Effector memory CD8-positive, alpha-beta T cell (primary cell): ENCODE data around the gene ZNF582.
"Not testable (repeated sequence)": the region's sequence is repeated elsewhere in the genome, so short reads cannot be mapped to it uniquely, and the experiment has no call there.

ENCODE experiments used
- ATAC-seq: fragments of 150-1000 bp; cut with Tn5 transposase; replicated peaks from 2 replicates; pipeline ENCODE4 v1.10.0; 2021; ENCODE audit warnings: mild to moderate bottlenecking, moderate library complexity
- DNase-seq, 3 experiments: peaks; one replicate each; pipeline ENCODE4 v3.0.0; 2021
- H3K27ac Mint-ChIP-seq, 2 donors: one replicate each; pipeline ENCODE4 v1.8.0; 2022; ENCODE audit warnings: mild to moderate bottlenecking in 2 of 2, mixed read lengths in 2 of 2, moderate library complexity in 2 of 2
- H3K27me3 Mint-ChIP-seq, 2 donors: one replicate each; pipeline ENCODE4 v1.8.0; 2022; ENCODE audit warnings: mixed read lengths in 2 of 2
- H3K36me3 Mint-ChIP-seq: one replicate; pipeline ENCODE4 v1.8.0; 2022; ENCODE audit warnings: mild to moderate bottlenecking, moderate library complexity, mixed read lengths; ENCODE audit not compliant: insufficient read depth
- H3K4me1 Mint-ChIP-seq, 2 donors: one replicate each; pipeline ENCODE4 v1.8.0; 2022; ENCODE audit warnings: low read depth in 2 of 2, mixed read lengths in 2 of 2
- H3K4me3 Mint-ChIP-seq, 2 donors: one replicate each; pipeline ENCODE4 v1.8.0; 2022; ENCODE audit warnings: mild to moderate bottlenecking in 2 of 2, mixed read lengths in 2 of 2, moderate library complexity in 2 of 2
- H3K9me3 Mint-ChIP-seq, 2 donors: one replicate each; pipeline ENCODE4 v1.8.0; 2022; ENCODE audit warnings: mixed read lengths in 2 of 2

ZNF582 gene

GRCh38 chr19:56339031-56339430 is 54.3 kb downstream of the ZNF582 start:
- H3K36me3 Mint-ChIP-seq, ATAC-seq, H3K9me3 Mint-ChIP-seq, DNase-seq, H3K4me3 Mint-ChIP-seq, H3K4me1 Mint-ChIP-seq, H3K27ac Mint-ChIP-seq: not testable (repeated sequence)
- peaks cover 29 to 46% of the 10 kb centered on the region in 2 donors for H3K27me3 Mint-ChIP-seq

- not testable (repeated sequence) for H3K4me3 Mint-ChIP-seq, H3K36me3 Mint-ChIP-seq, H3K4me1 Mint-ChIP-seq, H3K9me3 Mint-ChIP-seq, H3K27ac Mint-ChIP-seq, ATAC-seq, DNase-seq
- peaks cover 30 to 41% of the 10 kb centered on the region in 2 donors for H3K27me3 Mint-ChIP-seq
Measured at GRCh38 chr19:56337077-56337476, 56.3 kb downstream of the ZNF582 start.

- not testable (repeated sequence) for DNase-seq, H3K36me3 Mint-ChIP-seq, H3K4me3 Mint-ChIP-seq, H3K4me1 Mint-ChIP-seq, H3K9me3 Mint-ChIP-seq, H3K27ac Mint-ChIP-seq, ATAC-seq
- peaks cover 19 to 31% of the 10 kb centered on the region in 2 donors for H3K27me3 Mint-ChIP-seq
Measured at GRCh38 chr19:56335371-56335770, 58.0 kb downstream of the ZNF582 start.

- ATAC-seq (peak; percentile 75), DNase-seq (peak; percentile 45 to 59 (median 50))
- H3K27ac Mint-ChIP-seq, result no peak overlapping the region
- H3K4me1 Mint-ChIP-seq, result no peaks in the 10 kb centered on the region
- H3K9me3 Mint-ChIP-seq, result no peaks in the 10 kb centered on the region
- peaks cover 19 to 23% of the 10 kb centered on the region in 2 donors for H3K27me3 Mint-ChIP-seq
- H3K4me3 Mint-ChIP-seq, result no peak overlapping the region
- no peaks in the 10 kb centered on the region for H3K36me3 Mint-ChIP-seq
Measured at GRCh38 chr19:56333506-56333905, 59.8 kb downstream of the ZNF582 start.
